GM12878 (cell line): ENCODE measurements around the gene PCDHGC5. TPM values are rescaled to one million over a fixed set of nuclear protein-coding genes. Genes with fewer than 3 reads are reported as not detected.

ENCODE experiments used
- ATAC-seq: fragments of 200-7000 bp; cut with Tn5 transposase; 3 replicates; pipeline ENCODE4 v1.9.1; 2020; ENCODE audit warnings: mild to moderate bottlenecking, moderate library complexity
- BruUV-seq: library from RNA; stranded (reverse); fragments of 400-500 nt; replicated peaks from 2 replicates; lab custom pipeline; 2021; lab: Mats Ljungman, UMichigan
- CTCF ChIA-PET: fragments of 300-600 bp; sonication (Branson Sonifier 250); formaldehyde crosslinking; extraction: SDS; loops from one replicate; lab custom pipeline; 2021; ENCODE audit warnings: inconsistent platforms; lab: Yijun Ruan, JAX
- POLR2A ChIA-PET: fragments of 350-600 bp; formaldehyde crosslinking; extraction: SDS; loops from one replicate; lab custom pipeline; 2021; ENCODE audit warnings: inconsistent platforms; lab: Charles Lee
- RAD21 ChIA-PET: fragments of 300-600 bp; sonication (Branson Sonifier 250); formaldehyde crosslinking; loops from one replicate; lab custom pipeline; 2023; ENCODE audit warnings: antibody characterized with exemption; ENCODE audit not compliant: unreplicated experiment; lab: Charles Lee
- SMC1A ChIA-PET: fragments of 300-600 bp; sonication (Branson Sonifier 250); formaldehyde crosslinking; loops from one replicate; lab custom pipeline; 2023; ENCODE audit not compliant: unreplicated experiment, uncharacterized antibody; lab: Charles Lee
- DNase-seq: peaks from one replicate; pipeline ENCODE4 v3.0.0-alpha.2; 2011; ENCODE audit warnings: low read depth, low spot score
- FAIRE-seq: peaks from 3 replicates; lab custom pipeline; 2011; peaks lifted over from hg19 to GRCh38; lab: Jason Lieb, UNC
- H2AFZ ChIP-seq: 2 replicates; pipeline ENCODE4 v1.6.0; 2011; ENCODE audit warnings: low read depth, low read length, control low read depth; ENCODE audit not compliant: control insufficient read depth
- H3K27ac ChIP-seq: 2 replicates; pipeline ENCODE4 v1.5.1; 2011; ENCODE audit warnings: control low read depth; ENCODE audit not compliant: control insufficient read depth, insufficient read depth
- H3K27me3 ChIP-seq, 2 experiments: replicated peaks in 1 of 2; 2 replicates each; pipeline versions ENCODE4 v1.6.0 to v1.6.1; 2011; ENCODE audit warnings: low read length in 1 of 2; ENCODE audit not compliant: control insufficient read depth in 2 of 2, insufficient read depth in 2 of 2
- H3K36me3 ChIP-seq, 2 experiments: 2 replicates each; pipeline ENCODE4 v1.5.1; 2011; ENCODE audit warnings: low read length in 1 of 2; ENCODE audit not compliant: control insufficient read depth in 2 of 2, insufficient read depth in 2 of 2
- H3K4me1 ChIP-seq: 2 replicates; pipeline ENCODE4 v1.6.1; 2011; ENCODE audit warnings: mild to moderate bottlenecking, low read length, moderate library complexity, mixed read lengths; ENCODE audit not compliant: control insufficient read depth, insufficient read depth
- H3K4me2 ChIP-seq: 2 replicates; pipeline ENCODE4 v1.6.0; 2011; ENCODE audit warnings: control low read depth; ENCODE audit not compliant: control insufficient read depth, insufficient read depth
- H3K4me3 ChIP-seq: fragments of 200-600 bp; sonication (generic); 2 replicates; pipeline ENCODE4 v1.5.1; 2016
- H3K79me2 ChIP-seq: 2 replicates; pipeline ENCODE4 v1.6.0; 2011; ENCODE audit warnings: low read length; ENCODE audit not compliant: control insufficient read depth, insufficient read depth
- H3K9ac ChIP-seq: 2 replicates; pipeline ENCODE4 v1.8.0; 2011; ENCODE audit warnings: low read length, control low read depth, mixed read lengths; ENCODE audit not compliant: control insufficient read depth, insufficient read depth
- H3K9me3 ChIP-seq: replicated peaks from 3 replicates; pipeline ENCODE4 v1.5.1; 2011; ENCODE audit warnings: mild to moderate bottlenecking, low read length; ENCODE audit not compliant: control insufficient read depth, insufficient read depth
- H4K20me1 ChIP-seq: 2 replicates; pipeline ENCODE4 v1.6.0; 2011; ENCODE audit not compliant: control insufficient read depth, insufficient read depth
- E2F4 ChIP-seq: IDR thresholded peaks from 2 replicates; pipeline ENCODE4 v1.6.1; 2012; ENCODE audit warnings: low read depth, low read length, improper control_type of control experiment
- EED ChIP-seq: sonication (generic); IDR thresholded peaks from 2 replicates; pipeline ENCODE4 v1.6.1; 2016; ENCODE audit warnings: antibody characterized with exemption, low read depth
- IKZF2 ChIP-seq, 2 experiments: fragments of 450-650 bp; IDR thresholded peaks; 2 replicates each; pipeline ENCODE4 v1.6.1; 2017; ENCODE audit warnings: mild to moderate bottlenecking in 2 of 2, moderate library complexity in 2 of 2
- NBN ChIP-seq: fragments of 450-650 bp; IDR thresholded peaks from 2 replicates; pipeline ENCODE4 v1.6.1; 2016
- PAX5 ChIP-seq: IDR thresholded peaks from 2 replicates; pipeline ENCODE4 v1.6.1; 2011; ENCODE audit warnings: low read depth, low read length, borderline replicate concordance
- SMC3 ChIP-seq: IDR thresholded peaks from 2 replicates; pipeline ENCODE4 v1.6.1; 2011; ENCODE audit warnings: low read length, improper control_type of control experiment, borderline replicate concordance
- ZSCAN29 ChIP-seq: fragments of 450-650 bp; IDR thresholded peaks from 2 replicates; pipeline ENCODE4 v1.6.1; 2017; ENCODE audit warnings: mild to moderate bottlenecking, moderate library complexity
- WGBS: methylation state at CpG from one replicate; pipeline ENCODE4 v1.1.6; 2016; ENCODE audit warnings: low lambda C conversion rate; ENCODE audit not compliant: insufficient replicate concordance, insufficient coverage; ENCODE audit errors: missing lambda C conversion rate; 5-methylcytosine and 5-hydroxymethylcytosine counted together
- in situ Hi-C: fragments of 300-500 bp; cut with MboI; formaldehyde crosslinking; loops from 9 replicates; pipeline ENCODE4 v1.14.3; 2018; ENCODE audit warnings: mixed read lengths
- intact Hi-C: fragments of 100-400 bp; cut with micrococcal nuclease; formaldehyde crosslinking; loops from one replicate; pipeline ENCODE4 v1.14.2; 2022; ENCODE audit not compliant: unreplicated experiment
- polyA plus RNA-seq, 11 experiments: library from polyadenylated mRNA; depleted of rRNA in 4 of 11; unstranded in 6 of 11; stranded (reverse) in 5 of 11; fragments of >200 nt; fragmentation: Nextera tagmentation in 4 of 11; fragmentation: Illumina TruSeq in 1 of 11; extraction: Ambion mirVana in 4 of 11; extraction: Trizol in 1 of 11; gene quantifications; 1 replicate in 1 of 11; 2 replicates in 10 of 11; pipeline versions ENCODE4 v1.2.1 to v1.2.3, GENCODE V29; 2011 to 2016; ENCODE audit warnings: inconsistent platforms in 2 of 11, missing spikeins in 2 of 11, low read depth in 1 of 11
- total RNA-seq, 4 experiments: library from RNA; depleted of rRNA in 3 of 4; stranded (reverse); fragments of >200 nt in 3 of 4; fragmentation: Illumina TruSeq in 1 of 4; extraction: Trizol in 1 of 4; gene quantifications; 2 replicates each; pipeline versions ENCODE4 v1.2.1 to v1.2.3, GENCODE V29; 2013 to 2021

The PCDHGC5 gene
- total and polyA plus RNA-seq, 10 of the 15 experiments (the other 5 are each of a cell fraction or from before 2014, with no cell fraction given), result 0.05 to 0.87 (median 0.18) TPM; not detected in 2

DNA sequence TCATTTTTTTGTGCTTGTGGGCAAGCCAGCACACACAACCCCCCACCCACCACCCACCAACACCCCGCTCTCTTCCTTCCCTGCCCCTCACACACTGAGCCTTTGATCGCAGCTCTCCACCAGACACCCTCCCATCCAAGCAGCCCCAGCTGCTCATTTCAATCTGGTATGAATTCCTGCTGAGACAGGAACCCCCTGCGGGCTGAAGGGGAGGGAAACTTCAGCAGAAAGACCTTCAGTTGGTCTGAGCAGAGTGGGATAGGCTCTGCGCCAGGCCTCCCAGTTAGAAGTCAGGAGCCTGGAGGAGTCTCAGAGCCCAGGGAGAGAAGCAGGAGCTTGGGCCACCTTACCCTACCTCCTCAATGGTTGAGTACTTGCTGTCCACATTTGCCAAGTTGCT is 7.2 kb downstream of the PCDHGC5 start (continued):
- no peak for TF ChIP-seq E2F4

DNA sequence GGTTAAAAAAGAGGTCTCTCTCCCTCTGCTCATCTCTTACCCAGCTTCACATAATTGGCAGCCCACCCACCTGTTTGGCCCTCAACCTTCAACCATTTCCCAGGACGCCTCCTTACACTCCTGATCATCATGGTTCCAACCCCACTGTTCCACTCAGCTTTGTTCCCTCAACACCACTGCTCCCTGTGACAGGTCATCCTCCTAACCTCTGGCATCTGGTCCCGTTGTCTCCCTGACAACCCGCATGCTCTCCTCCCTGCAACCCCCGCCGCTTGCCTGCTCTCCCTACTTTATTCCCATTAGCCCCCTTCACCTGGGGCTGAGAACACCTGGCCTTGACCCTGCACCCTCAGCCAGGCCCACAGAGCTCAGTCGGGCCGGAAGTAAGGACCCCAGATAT is 12.9 kb downstream of the PCDHGC5 start:
- no peaks in the 10 kb centered on the region for H3K9me3 ChIP-seq
- no peaks in the 10 kb centered on the region for H4K20me1 ChIP-seq
- H3K4me1 ChIP-seq, result peaks cover 21% of the 10 kb centered on the region
- H3K4me3 ChIP-seq, result no peak overlapping the region
- ATAC-seq (no peak), FAIRE-seq (no peak), DNase-seq (no peak)
- intact Hi-C loops, result no loop called here
- RAD21 ChIA-PET, result interaction anchor here (1.2 kb wide), 1 partner anchor 16 kb away, joined by 4 read pairs; no protein-coding TSS in a partner anchor
- no peak overlapping the region for H3K4me2 ChIP-seq
- in situ Hi-C loops, result no loop called here
- no TSS peak for BruUV-seq
- TF ChIP-seq ZSCAN29, result no peak
- TF ChIP-seq, all 136 proteins: peak for 0
- CTCF ChIA-PET, result interaction anchor here (0.6 to 4.4 kb wide), 5 partner anchors 9 to 1365 kb away, joined by 3 to 24 read pairs (median 8); partner anchors contain the start of gene PCDHGC3
- peaks cover 0 to 4% of the 10 kb centered on the region in 2 experiments; a peak in 1 of 4 replicates for H3K36me3 ChIP-seq
- WGBS, result 98% methylated on average over 7 of the region's 7 CpGs
- POLR2A ChIA-PET, result interaction anchor here (1.2 kb wide), 2 partner anchors 9 to 13 kb away, joined by 3 to 4 read pairs; partner anchors contain the start of gene PCDHGC5
- SMC1A ChIA-PET, result interaction anchor here (0.7 to 1.6 kb wide), 3 partner anchors 13 to 22 kb away, joined by 3 to 4 read pairs (median 4); no protein-coding TSS in a partner anchor
- H3K27ac ChIP-seq, result no peak overlapping the region
- no peaks in the 10 kb centered on the region for H3K79me2 ChIP-seq
- no peak overlapping the region for H3K9ac ChIP-seq
- H3K27me3 ChIP-seq, result no peaks in the 10 kb centered on the region
- no peak overlapping the region for H2AFZ ChIP-seq

DNA sequence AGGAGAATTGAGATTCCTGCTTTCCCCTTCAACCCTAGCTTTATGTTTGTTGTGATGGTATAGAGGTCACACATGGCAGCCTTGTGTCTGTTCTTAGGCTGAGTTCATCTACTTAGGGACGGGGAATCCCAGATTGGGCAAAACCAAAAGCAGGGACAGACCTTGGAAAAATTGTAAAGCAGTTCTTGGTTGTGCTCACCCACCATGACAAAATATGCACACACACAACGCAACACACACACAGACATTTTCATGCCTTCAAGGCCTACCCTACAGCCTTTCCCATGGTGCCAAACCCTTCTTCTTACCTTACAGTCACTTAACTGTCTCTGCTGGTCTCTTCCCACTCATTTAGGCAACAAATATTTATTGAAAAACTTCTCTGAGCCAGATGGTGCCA is 14.8 kb downstream of the PCDHGC5 start:
- ATAC-seq (no peak), FAIRE-seq (no peak), DNase-seq (no peak)
- Histone ChIP-seq H3K36me3 (peaks cover 0 to 4% of the 10 kb centered on the region in 2 experiments; a peak in 1 of 4 replicates), H3K4me1 (peaks cover 38% of the 10 kb centered on the region), H4K20me1 (no peaks in the 10 kb centered on the region), H3K27ac (no peak overlapping the region; the same call in 1 of the 2 replicates), H3K9me3 (no peaks in the 10 kb centered on the region), H3K79me2 (no peaks in the 10 kb centered on the region; the same call in 1 of the 2 replicates), H3K4me2 (0 out of 2 replicates have a peak overlapping the region, but pooled peaks have one; percentile 33), H3K4me3 (no peak overlapping the region), H3K9ac (no peak overlapping the region), H2AFZ (no peak overlapping the region; the same call in 1 of the 2 replicates), H3K27me3 (no peaks in the 10 kb centered on the region)
- in situ Hi-C loops (no loop called here), intact Hi-C loops (no loop called here)
- TF ChIP-seq EED, result 0 out of 2 replicates have a peak, but pooled peaks have one; percentile 31
- TF ChIP-seq IKZF2 (IDR thresholded peaks at IDR 0.05), result peak in 1 of 2 experiments; percentile 18; a peak in 1 of 4 replicates
- no peak for TF ChIP-seq SMC3
- TF ChIP-seq PAX5, result peak; percentile 90; the same call in 1 of the 2 replicates
- no peak for TF ChIP-seq NBN
- CTCF ChIA-PET, result interaction anchor here (0.5 to 4.4 kb wide), 5 partner anchors 9 to 83 kb away, joined by 3 to 24 read pairs (median 4); partner anchors contain the start of gene PCDHGA11
- BruUV-seq, result no TSS peak
- SMC1A ChIA-PET, result interaction anchor here (0.6 to 1.4 kb wide), 4 partner anchors 10 to 74 kb away, joined by 3 to 6 read pairs (median 4); partner anchors contain the start of gene PCDHGA12
- POLR2A ChIA-PET, result no interaction called here
- WGBS, result 7% methylated on average over 2 of the region's 2 CpGs
- RAD21 ChIA-PET, result interaction anchor here (1.0 kb wide), 1 partner anchor 28 kb away, joined by 3 read pairs; the partner anchor contains the start of gene PCDHGC3
